GM18517 (cell line): ENCODE measurements around the gene CBR1.

Source experiments
- ATAC-seq: cut with Tn5 transposase; IDR thresholded peaks from one replicate; pipeline ENCODE4 v1.9.1; 2021; ENCODE audit warnings: mild to moderate bottlenecking, moderate library complexity; ENCODE audit not compliant: unreplicated experiment

Gene CBR1

DNA sequence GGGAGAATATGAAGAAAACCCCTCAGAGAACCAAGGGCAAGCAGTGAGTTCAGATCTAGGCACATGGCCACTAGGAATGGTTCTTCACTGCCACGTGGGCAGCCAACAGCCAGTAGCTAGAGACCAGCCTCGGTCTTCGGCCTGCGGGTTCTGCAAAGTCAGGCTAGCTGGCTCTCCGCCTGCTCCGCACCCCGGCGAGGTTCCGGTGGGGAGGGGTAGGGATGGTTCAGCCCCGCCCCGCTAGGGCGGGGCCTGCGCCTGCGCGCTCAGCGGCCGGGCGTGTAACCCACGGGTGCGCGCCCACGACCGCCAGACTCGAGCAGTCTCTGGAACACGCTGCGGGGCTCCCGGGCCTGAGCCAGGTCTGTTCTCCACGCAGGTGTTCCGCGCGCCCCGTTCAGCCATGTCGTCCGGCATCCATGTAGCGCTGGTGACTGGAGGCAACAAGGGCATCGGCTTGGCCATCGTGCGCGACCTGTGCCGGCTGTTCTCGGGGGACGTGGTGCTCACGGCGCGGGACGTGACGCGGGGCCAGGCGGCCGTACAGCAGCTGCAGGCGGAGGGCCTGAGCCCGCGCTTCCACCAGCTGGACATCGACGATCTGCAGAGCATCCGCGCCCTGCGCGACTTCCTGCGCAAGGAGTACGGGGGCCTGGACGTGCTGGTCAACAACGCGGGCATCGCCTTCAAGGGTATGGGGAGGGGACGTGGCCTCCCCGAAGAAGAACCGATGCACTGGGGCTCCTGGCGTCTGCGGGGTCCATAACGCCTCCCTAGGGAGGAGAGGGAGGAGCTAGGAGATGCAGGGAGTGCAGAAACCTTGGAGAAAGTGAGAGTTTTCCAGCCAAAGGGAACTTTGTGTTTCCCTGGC is at the start of gene CBR1:
CBR1 (plus strand) TSS at position 312 of the 871 bp plus-strand sequence; CDS start at position 404, 92 bp downstream.
- peak; percentile 96 for ATAC-seq

- ATAC-seq, result peak; percentile 69
Measured at GRCh38 chr21:36021251-36021837, 48.5 kb upstream of the CBR1 start.

DNA sequence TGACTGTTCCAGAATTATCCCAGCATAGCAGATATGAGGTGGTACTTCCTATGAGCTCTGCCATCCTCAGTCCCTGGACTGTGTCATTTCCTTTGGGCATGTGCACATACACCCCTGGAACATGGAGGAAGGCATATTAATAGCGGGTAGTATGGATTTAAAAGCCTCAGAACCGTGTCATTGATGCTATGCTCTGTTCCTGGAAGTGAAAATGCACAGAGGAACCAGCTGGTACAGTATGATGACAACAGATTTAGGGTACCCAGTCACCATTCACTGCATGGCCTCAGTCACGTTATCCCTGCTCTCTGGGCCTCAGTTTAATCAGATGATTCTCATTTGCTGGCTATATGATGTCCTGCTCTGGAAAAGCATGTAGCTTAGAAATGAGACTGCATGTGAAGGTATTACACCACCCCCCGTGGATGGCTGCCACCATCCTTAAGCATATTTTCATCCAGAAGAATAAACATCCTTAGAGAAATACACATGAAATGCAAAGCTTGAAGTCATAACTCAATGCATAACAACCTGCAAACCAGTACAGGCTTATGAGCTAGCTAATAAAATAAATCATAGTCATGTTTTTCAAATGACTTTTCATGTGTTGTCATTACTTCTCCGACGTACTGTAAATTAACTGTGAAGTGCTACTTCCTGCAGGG is 47.3 kb upstream of the CBR1 start:
- ATAC-seq, result no peak

- no peak for ATAC-seq
Measured at GRCh38 chr21:36023092-36023480, 46.7 kb upstream of the CBR1 start.

DNA sequence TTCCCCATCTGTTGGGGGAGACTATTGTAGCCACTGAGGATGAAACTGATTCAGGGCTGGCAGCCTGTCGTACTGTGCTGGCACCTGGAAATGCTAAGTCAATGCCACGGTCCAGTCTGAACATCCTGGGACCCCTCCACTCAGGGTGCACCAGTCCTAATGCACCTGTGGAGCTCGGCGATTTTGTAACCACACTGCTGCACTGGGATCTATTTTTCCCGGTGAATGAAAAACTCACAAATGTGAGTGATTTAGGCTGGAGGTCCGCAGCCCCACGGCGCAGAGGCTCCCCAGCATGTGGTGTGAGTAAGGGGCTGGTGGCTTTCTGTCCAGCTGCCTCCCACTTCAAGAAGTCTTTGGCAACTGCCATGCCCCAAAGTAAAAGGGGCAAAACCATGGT is 45.0 kb upstream of the CBR1 start:
- ATAC-seq, result no peak

DNA sequence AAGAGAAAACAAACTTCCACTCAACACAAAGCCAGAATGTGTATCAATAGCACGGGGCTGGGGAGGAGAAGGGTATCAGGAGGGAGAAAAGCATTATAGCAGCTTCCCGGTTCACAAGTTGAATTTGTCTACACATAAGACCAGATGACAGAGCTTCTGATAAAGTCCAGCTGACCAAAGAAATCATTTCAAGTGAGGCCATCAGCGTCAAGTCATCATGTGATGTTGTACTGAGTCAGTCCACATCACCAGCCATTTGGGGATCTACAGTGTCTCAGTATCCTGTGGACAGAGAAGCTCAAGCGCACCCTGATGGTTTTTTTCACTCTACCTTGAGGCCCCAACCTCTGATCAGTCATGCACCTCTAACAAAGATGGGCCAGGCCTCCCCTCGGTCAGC is 42.5 kb upstream of the CBR1 start:
- no peak for ATAC-seq

- ATAC-seq, result no peak
Measured at GRCh38 chr21:36028127-36029069, 41.4 kb upstream of the CBR1 start.

- no peak for ATAC-seq
Measured at GRCh38 chr21:36029309-36029708, 40.5 kb upstream of the CBR1 start.

- no peak for ATAC-seq
Measured at GRCh38 chr21:36030581-36031189, 39.1 kb upstream of the CBR1 start.

DNA sequence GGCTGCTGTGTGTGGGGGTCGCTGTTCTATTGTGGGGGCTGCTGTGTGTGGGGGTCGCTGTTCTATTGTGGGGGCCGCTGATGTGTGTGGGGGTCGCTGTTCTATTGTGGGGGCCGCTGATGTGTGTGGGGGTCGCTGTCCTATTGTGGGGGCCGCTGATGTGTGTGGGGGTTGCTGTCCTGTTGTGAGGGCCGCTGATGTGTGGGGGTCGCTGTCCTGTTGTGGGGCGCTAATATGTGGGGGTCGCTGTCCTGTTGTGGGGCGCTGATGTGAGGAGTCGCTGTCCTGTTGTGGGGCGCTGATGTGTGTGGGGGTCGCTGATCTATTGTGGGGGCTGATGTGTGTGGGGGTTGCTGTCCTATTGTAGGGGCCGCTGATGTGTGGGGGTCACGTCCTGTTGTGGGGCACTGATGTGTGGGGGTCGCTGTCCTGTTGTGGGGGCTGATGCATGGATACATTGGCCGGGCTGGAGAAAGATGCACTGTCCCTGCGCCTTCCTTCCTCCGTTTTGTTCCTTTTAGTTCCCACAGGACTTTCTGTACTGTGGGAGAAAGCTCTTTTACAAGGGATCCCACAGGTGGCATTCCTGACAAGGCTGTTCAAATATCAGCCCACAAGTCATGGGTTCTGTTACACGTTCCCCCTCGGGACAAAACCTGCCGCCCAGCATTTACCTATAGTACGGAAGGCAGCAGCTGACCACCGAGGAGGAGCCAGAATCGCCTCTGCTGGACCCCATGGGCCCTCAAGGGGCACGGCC is 37.0 kb upstream of the CBR1 start:
- no peak for ATAC-seq

DNA sequence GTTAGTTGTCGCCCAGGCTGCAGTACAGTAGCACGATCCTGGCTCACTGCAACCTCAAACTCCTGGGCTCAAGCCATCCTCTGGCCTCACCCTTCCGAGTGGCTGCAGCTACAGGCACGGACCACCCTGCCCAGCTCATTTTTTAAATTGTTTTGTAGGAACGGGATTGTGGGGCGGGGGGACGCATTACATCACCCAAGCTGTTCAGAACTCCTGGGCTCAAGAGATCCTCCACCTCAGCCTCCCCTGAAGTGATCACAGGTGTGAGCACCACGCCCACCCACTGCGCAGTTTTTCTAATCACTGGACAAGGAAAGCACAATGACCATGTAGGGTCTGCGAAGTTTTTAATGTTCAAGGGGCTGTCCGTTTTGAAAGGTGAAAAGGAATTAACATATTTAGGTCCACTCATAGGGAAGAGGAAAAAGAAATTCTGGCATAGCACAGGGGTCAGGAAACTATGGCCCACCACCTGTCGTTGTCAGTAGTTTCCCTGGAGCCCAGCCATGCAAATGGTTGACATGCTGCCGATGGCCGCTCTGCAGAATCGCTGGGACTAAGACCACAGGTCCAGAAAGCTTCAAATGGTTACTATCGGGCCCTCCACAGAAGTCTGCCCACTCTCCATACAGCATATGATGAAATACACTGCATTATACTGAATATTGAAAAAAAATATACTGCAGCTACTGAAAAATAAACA is 35.5 kb upstream of the CBR1 start:
- ATAC-seq, result no peak

- ATAC-seq, result no peak
Measured at GRCh38 chr21:36035381-36035791, 34.4 kb upstream of the CBR1 start.

- no peak for ATAC-seq
Measured at GRCh38 chr21:36038701-36039497, 30.9 kb upstream of the CBR1 start.

GRCh38 chr21:36039861-36040260 is 30.0 kb upstream of the CBR1 start:
- ATAC-seq, result no peak

DNA sequence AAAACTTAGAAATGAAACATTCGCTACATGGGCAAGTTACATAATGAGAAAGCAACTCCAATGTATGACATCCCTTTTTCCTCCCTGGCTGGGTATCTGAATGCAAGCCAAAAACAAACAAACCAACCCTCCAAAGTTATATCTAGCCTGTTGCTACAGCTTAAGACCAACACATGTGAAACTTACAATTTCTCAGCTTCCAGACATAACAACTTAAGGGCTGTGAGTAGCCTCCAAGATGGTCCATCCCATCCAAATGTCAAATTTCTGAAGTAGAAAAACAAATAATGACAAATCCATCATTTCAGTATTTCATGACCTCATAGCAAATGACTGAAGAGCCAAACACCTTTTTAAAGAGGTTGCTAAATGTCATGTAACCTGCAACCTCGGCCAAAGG is 29.4 kb upstream of the CBR1 start:
- ATAC-seq, result no peak

DNA sequence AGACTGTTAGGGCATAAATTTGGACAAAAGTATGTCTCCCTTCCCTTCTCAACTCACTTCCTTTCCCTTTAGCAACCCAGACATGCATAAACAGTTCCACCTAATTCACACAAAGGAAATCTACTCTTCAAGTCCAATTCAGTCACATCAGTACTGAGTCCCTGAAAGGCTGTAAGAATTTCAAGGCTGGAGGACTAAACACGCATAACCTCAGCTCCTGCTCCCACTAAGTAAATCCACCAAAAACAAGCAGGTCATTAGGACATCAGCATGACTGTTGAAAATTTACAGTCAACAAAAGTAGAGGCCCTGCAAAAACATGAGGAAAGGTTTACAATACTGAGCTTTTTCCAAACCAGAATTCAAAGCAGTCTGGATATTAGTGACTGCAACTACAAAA is 27.9 kb upstream of the CBR1 start:
- no peak for ATAC-seq

DNA sequence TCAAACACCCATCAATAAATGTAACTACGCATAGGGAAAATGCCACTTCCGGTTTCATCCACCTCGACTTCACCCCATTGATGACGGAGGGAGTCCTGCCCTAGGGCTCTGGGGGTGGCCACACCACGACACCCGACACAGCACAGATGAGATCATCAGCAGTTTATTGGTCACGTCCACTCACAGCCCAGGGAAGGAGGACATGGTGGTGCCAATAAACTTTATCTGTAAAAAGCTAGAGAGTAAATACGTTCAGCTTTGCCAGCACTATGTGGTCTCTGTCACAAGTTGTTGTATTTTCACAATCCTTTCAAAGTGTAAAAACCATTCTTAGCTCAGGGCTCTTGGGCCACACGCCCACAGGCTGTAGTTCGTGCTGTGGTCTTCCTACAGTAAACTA is 25.8 kb upstream of the CBR1 start:
- ATAC-seq, result no peak

- no peak for ATAC-seq
Measured at GRCh38 chr21:36045993-36046392, 23.8 kb upstream of the CBR1 start.
